Liver (tissue), 9 donors: ENCODE results near the gene PYGB. TPM values are rescaled to one million over a fixed set of nuclear protein-coding genes. Genes with fewer than 3 reads are reported as not detected.

Source experiments
- DNase-seq: peaks from one replicate; pipeline ENCODE4 v3.0.0-alpha.2; 2017; ENCODE audit warnings: low spot score
- H3K27ac ChIP-seq, 2 donors: one replicate each; pipeline ENCODE4 v1.7.0; 2013; ENCODE audit warnings: inconsistent platforms in 2 of 2, low read length in 2 of 2, control low read depth in 1 of 2, low read depth in 1 of 2, mild to moderate bottlenecking in 1 of 2
- H3K27me3 ChIP-seq, 4 donors: one replicate each; pipeline versions ENCODE4 v1.6.1 to v1.7.0; 2013; ENCODE audit warnings: low read length in 3 of 4, inconsistent platforms in 1 of 4, mild to moderate bottlenecking in 1 of 4, moderate library complexity in 1 of 4; ENCODE audit not compliant: control insufficient read depth in 4 of 4, insufficient read depth in 4 of 4
- H3K36me3 ChIP-seq, 4 donors: one replicate each; pipeline versions ENCODE4 v1.6.1 to v1.7.0; 2013; ENCODE audit warnings: low read length in 3 of 4, mild to moderate bottlenecking in 3 of 4, low read depth in 1 of 4, moderate library complexity in 1 of 4; ENCODE audit not compliant: control insufficient read depth in 4 of 4, insufficient read depth in 3 of 4
- H3K4me1 ChIP-seq, 4 donors: one replicate each; pipeline versions ENCODE4 v1.6.1 to v1.7.0; 2013; ENCODE audit warnings: low read length in 3 of 4, mild to moderate bottlenecking in 3 of 4, moderate library complexity in 1 of 4; ENCODE audit not compliant: control insufficient read depth in 4 of 4, insufficient read depth in 4 of 4
- H3K4me3 ChIP-seq, 3 donors: one replicate each; pipeline versions ENCODE4 v1.6.1 to v1.7.0; 2013; ENCODE audit warnings: low read length in 3 of 3, control low read depth in 1 of 3, low read depth in 1 of 3, mild to moderate bottlenecking in 1 of 3
- H3K9ac ChIP-seq, 2 donors: one replicate each; pipeline ENCODE4 v1.7.0; 2013; ENCODE audit warnings: low read length in 2 of 2, mild to moderate bottlenecking in 2 of 2, moderate library complexity in 2 of 2, control low read depth in 1 of 2, low read depth in 1 of 2
- H3K9me3 ChIP-seq, 4 donors: one replicate each; pipeline versions ENCODE4 v1.6.1 to v1.7.0; 2013; ENCODE audit warnings: low read length in 3 of 4; ENCODE audit not compliant: control insufficient read depth in 4 of 4
- EGR1 ChIP-seq, 2 donors: IDR thresholded peaks; 2 replicates each; pipeline ENCODE4 v1.6.1; 2016 to 2018; ENCODE audit warnings: antibody characterized with exemption in 2 of 2, low read depth in 2 of 2
- FOXA1 ChIP-seq: IDR thresholded peaks from 2 replicates; pipeline ENCODE4 v1.6.1; 2016; ENCODE audit warnings: antibody characterized with exemption
- FOXA2 ChIP-seq: IDR thresholded peaks from 2 replicates; pipeline ENCODE4 v1.6.1; 2016; ENCODE audit warnings: antibody characterized with exemption
- HNF4A ChIP-seq, 2 donors: conservative IDR thresholded peaks; 2 replicates each; pipeline ENCODE4 v1.6.1; 2016; ENCODE audit warnings: antibody characterized with exemption in 2 of 2, mild to moderate bottlenecking in 2 of 2
- HNF4G ChIP-seq: IDR thresholded peaks from 2 replicates; pipeline ENCODE4 v1.6.1; 2016; ENCODE audit warnings: antibody characterized with exemption
- JUND ChIP-seq, 2 donors: IDR thresholded peaks; 2 replicates each; pipeline ENCODE4 v1.6.1; 2016; ENCODE audit warnings: antibody characterized with exemption in 2 of 2
- NR2F2 ChIP-seq: IDR thresholded peaks from 2 replicates; pipeline ENCODE4 v1.6.1; 2016; ENCODE audit warnings: antibody characterized with exemption
- RAD21 ChIP-seq, 2 donors: IDR thresholded peaks; 2 replicates each; pipeline ENCODE4 v1.6.1; 2016; ENCODE audit warnings: antibody characterized with exemption in 2 of 2, mild to moderate bottlenecking in 2 of 2
- RXRA ChIP-seq, 2 donors: IDR thresholded peaks; 2 replicates each; pipeline ENCODE4 v1.6.1; 2017 to 2018; ENCODE audit warnings: antibody characterized with exemption in 2 of 2, mild to moderate bottlenecking in 1 of 2
- SP1 ChIP-seq: IDR thresholded peaks from 2 replicates; pipeline ENCODE4 v1.6.1; 2018; ENCODE audit warnings: antibody characterized with exemption, mild to moderate bottlenecking
- TAF1 ChIP-seq: conservative IDR thresholded peaks from 2 replicates; pipeline ENCODE4 v1.6.1; 2016; ENCODE audit warnings: antibody characterized with exemption, mild to moderate bottlenecking
- YY1 ChIP-seq: IDR thresholded peaks from 2 replicates; pipeline ENCODE4 v1.6.1; 2016; ENCODE audit warnings: antibody characterized with exemption, mild to moderate bottlenecking
- whole genome bisulfite sequencing: extraction: QIAGEN DNeasy Blood & Tissue Kit; methylation state at CpG from one replicate; pipeline ENCODE4 v1.1.7; 2013; 5-methylcytosine and 5-hydroxymethylcytosine counted together
- polyA plus RNA-seq, 2 donors: library from polyadenylated mRNA; stranded (reverse) in 1 of 2; unstranded in 1 of 2; fragments of 200-250 nt in 1 of 2; fragments of >200 nt in 1 of 2; fragmentation: Nextera tagmentation in 1 of 2; extraction: Ambion mirVana in 1 of 2; gene quantifications; one replicate each; pipeline versions ENCODE4 v1.2.1 to v1.2.3, GENCODE V29; 2013 to 2015
- total RNA-seq, 2 donors: library from RNA; depleted of rRNA; stranded (reverse); fragments of >200 nt; gene quantifications; one replicate each; pipeline ENCODE4 v1.2.3, GENCODE V29; 2014
- TF ChIP-seq, protein P1 (sequence below): IDR thresholded peaks from 2 replicates; pipeline ENCODE4 v1.6.1; 2016; ENCODE audit warnings: antibody characterized with exemption
- TF ChIP-seq, protein P2 (sequence below): IDR thresholded peaks from 2 replicates; pipeline ENCODE4 v1.6.1; 2016; ENCODE audit warnings: antibody characterized with exemption, mild to moderate bottlenecking
- TF ChIP-seq, protein P3 (sequence below): IDR thresholded peaks from 2 replicates; pipeline ENCODE4 v1.6.1; 2016; ENCODE audit warnings: antibody characterized with exemption
- TF ChIP-seq, protein P4 (sequence below): fragments of 150-350 bp; IDR thresholded peaks from 2 replicates; pipeline ENCODE4 v1.5.1; 2017; ENCODE audit warnings: improper control_type of control experiment, low read depth, low read length; ENCODE audit not compliant: missing input control
- donor health status: healthy.
- donor health status: healthy.
- donor health status: healthy.
- donor health status: healthy.
- donor health status: healthy.

PYGB gene
- total and polyA plus RNA-seq, 4 donors, result 3.6 to 11.7 (median 9.8) TPM

DNA sequence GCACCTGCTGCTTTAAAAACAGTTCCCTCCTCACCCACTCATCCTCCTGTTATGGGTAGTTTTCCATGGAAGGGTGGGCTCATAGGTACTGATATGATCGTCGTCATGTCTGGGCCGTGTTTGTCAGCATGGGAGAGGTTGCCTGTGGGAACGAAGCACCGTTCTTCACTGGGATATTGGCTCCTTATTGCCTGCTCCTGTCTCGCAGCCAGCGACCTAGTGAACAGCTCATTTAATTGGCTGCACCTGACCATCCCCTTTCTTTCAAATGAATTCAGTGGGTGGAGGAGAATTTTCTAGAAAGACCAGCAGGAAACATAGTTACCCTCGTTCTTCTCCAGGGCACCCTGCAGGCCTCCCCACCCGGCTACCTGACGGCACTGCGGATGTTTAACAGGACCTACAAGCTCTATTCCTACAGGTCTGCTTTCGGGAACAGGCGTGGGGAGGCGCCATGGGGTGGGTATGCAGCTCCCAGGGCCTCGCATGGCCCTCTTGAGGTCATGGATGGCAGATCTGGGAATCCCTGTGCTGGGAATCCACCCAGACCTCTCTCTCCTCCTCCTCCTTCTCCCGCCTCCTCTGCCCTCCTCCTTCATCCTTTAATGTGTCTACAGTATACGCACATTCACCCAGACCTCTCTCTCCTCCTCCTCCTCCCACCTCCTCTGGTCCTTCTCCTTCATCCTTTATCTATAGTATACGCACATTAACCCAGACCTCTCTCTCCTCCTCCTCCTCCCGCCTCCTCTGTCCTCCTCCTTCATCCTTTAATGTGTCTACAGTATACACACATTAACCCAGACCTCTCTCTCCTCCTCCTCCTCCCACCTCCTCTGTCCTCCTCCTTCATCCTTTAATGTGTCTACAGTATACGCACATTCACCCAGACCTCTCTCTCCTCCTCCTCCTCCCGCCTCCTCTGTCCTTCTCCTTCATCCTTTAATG lies 30.4 kb upstream of the PYGB start:
- TF ChIP-seq, protein P1, sequence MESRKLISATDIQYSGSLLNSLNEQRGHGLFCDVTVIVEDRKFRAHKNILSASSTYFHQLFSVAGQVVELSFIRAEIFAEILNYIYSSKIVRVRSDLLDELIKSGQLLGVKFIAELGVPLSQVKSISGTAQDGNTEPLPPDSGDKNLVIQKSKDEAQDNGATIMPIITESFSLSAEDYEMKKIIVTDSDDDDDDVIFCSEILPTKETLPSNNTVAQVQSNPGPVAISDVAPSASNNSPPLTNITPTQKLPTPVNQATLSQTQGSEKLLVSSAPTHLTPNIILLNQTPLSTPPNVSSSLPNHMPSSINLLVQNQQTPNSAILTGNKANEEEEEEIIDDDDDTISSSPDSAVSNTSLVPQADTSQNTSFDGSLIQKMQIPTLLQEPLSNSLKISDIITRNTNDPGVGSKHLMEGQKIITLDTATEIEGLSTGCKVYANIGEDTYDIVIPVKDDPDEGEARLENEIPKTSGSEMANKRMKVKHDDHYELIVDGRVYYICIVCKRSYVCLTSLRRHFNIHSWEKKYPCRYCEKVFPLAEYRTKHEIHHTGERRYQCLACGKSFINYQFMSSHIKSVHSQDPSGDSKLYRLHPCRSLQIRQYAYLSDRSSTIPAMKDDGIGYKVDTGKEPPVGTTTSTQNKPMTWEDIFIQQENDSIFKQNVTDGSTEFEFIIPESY, result no peak
- no peak for TF ChIP-seq SP1
- no peak for TF ChIP-seq YY1
- no peak for TF ChIP-seq RAD21 (IDR thresholded peaks at IDR 0.05)
- TF ChIP-seq JUND (IDR thresholded peaks at IDR 0.05), result no peak
- TF ChIP-seq, protein P2, sequence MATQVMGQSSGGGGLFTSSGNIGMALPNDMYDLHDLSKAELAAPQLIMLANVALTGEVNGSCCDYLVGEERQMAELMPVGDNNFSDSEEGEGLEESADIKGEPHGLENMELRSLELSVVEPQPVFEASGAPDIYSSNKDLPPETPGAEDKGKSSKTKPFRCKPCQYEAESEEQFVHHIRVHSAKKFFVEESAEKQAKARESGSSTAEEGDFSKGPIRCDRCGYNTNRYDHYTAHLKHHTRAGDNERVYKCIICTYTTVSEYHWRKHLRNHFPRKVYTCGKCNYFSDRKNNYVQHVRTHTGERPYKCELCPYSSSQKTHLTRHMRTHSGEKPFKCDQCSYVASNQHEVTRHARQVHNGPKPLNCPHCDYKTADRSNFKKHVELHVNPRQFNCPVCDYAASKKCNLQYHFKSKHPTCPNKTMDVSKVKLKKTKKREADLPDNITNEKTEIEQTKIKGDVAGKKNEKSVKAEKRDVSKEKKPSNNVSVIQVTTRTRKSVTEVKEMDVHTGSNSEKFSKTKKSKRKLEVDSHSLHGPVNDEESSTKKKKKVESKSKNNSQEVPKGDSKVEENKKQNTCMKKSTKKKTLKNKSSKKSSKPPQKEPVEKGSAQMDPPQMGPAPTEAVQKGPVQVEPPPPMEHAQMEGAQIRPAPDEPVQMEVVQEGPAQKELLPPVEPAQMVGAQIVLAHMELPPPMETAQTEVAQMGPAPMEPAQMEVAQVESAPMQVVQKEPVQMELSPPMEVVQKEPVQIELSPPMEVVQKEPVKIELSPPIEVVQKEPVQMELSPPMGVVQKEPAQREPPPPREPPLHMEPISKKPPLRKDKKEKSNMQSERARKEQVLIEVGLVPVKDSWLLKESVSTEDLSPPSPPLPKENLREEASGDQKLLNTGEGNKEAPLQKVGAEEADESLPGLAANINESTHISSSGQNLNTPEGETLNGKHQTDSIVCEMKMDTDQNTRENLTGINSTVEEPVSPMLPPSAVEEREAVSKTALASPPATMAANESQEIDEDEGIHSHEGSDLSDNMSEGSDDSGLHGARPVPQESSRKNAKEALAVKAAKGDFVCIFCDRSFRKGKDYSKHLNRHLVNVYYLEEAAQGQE, result no peak
- Histone ChIP-seq H3K27ac (no peak overlapping the region), H3K27me3 (no peaks in the 10 kb centered on the region), H3K9me3 (no peaks in the 10 kb centered on the region), H3K4me1 (peaks cover 0 to 6% (median 3%) of the 10 kb centered on the region in 4 donors), H3K4me3 (no peak overlapping the region), H3K36me3 (peaks cover 7 to 60% (median 11%) of the 10 kb centered on the region in 4 donors), H3K9ac (no peak overlapping the region)
- 96% methylated on average over 21 of the region's 21 CpGs for WGBS
- no peak for DNase-seq

DNA sequence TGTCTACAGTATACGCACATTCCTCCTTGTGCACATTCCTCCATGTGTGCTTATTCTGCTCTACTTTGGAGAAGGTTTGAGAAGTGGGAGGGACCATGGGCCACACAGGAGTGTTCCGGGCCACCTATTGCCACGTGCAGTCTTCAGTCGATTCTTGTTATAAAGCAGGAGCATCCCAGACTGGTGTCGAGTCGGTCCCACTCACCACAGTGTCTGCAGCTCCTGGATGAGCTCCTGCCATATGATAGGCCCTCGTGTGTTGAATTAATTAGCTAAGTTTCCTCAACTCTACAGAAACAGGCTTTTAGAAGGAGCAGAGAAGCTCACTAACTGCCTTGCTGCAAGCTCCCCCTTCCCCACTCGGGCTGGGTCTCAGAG lies 29.8 kb upstream of the PYGB start:
- no peak overlapping the region for H3K9ac ChIP-seq
- H3K27ac ChIP-seq, result no peak overlapping the region
- no peaks in the 10 kb centered on the region for H3K27me3 ChIP-seq
- WGBS, result 95% methylated on average over 8 of the region's 8 CpGs
- DNase-seq, result no peak
- TF ChIP-seq, protein P3, sequence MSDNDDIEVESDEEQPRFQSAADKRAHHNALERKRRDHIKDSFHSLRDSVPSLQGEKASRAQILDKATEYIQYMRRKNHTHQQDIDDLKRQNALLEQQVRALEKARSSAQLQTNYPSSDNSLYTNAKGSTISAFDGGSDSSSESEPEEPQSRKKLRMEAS, result no peak
- TF ChIP-seq HNF4G (no peak), HNF4A (conservative IDR thresholded peaks at IDR 0.05) (no peak), EGR1 (IDR thresholded peaks at IDR 0.05; ENCODE audit: low read depth in 2 of 2) (no peak), JUND (IDR thresholded peaks at IDR 0.05) (no peak), FOXA1 (no peak), FOXA2 (no peak), NR2F2 (no peak), RAD21 (IDR thresholded peaks at IDR 0.05) (no peak), RXRA (IDR thresholded peaks at IDR 0.05) (no peak), TAF1 (no peak), SP1 (no peak)
- TF ChIP-seq, protein P2, result no peak
- TF ChIP-seq, protein P4, sequence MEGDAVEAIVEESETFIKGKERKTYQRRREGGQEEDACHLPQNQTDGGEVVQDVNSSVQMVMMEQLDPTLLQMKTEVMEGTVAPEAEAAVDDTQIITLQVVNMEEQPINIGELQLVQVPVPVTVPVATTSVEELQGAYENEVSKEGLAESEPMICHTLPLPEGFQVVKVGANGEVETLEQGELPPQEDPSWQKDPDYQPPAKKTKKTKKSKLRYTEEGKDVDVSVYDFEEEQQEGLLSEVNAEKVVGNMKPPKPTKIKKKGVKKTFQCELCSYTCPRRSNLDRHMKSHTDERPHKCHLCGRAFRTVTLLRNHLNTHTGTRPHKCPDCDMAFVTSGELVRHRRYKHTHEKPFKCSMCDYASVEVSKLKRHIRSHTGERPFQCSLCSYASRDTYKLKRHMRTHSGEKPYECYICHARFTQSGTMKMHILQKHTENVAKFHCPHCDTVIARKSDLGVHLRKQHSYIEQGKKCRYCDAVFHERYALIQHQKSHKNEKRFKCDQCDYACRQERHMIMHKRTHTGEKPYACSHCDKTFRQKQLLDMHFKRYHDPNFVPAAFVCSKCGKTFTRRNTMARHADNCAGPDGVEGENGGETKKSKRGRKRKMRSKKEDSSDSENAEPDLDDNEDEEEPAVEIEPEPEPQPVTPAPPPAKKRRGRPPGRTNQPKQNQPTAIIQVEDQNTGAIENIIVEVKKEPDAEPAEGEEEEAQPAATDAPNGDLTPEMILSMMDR, result no peak
- peaks cover 0 to 6% (median 3%) of the 10 kb centered on the region in 4 donors for H3K4me1 ChIP-seq
- no peaks in the 10 kb centered on the region for H3K9me3 ChIP-seq
- peaks cover 4 to 58% (median 10%) of the 10 kb centered on the region in 4 donors for H3K36me3 ChIP-seq
- no peak overlapping the region for H3K4me3 ChIP-seq
